T-cell (primary cell): Measurements from ENCODE around the gene ABHD6. TPM values are rescaled to one million over a fixed set of nuclear protein-coding genes. Genes with fewer than 3 reads are reported as not detected.
A peak's percentile ranks its signal among the peaks of the same experiment; 100 is the strongest.
"Not testable (repeated sequence)": the region's sequence is repeated elsewhere in the genome, so short reads cannot be mapped to it uniquely, and the experiment has no call there.

Experiments
- ATAC-seq, 4 experiments: fragments of 200-7000 bp in 3 of 4; fragments of 150-1000 bp in 1 of 4; cut with Tn5 transposase; replicated peaks in 1 of 4; 1 replicate in 3 of 4; 2 replicates in 1 of 4; pipeline ENCODE4 v1.10.0; 2021; ENCODE audit warnings: moderate library complexity in 3 of 4, mild to moderate bottlenecking in 2 of 4, moderate number of reproducible peaks in 1 of 4
- CTCF ChIA-PET, 2 donors: fragments of 300-600 bp; sonication (Branson Sonifier 250); formaldehyde crosslinking; loops; one replicate each; lab custom pipeline; 2022; ENCODE audit warnings: antibody characterized with exemption in 2 of 2; lab: Charles Lee
- POLR2A ChIA-PET, 2 donors: fragments of 300-600 bp; sonication (Branson Sonifier 250); formaldehyde crosslinking; loops; one replicate each; lab custom pipeline; 2022; ENCODE audit warnings: antibody characterized with exemption in 2 of 2; lab: Charles Lee
- DNase-seq, 35 experiments: peaks; one replicate each; pipeline versions ENCODE4 v3.0.0 to v3.0.0-alpha.2; 2013 to 2023
- H3K27ac ChIP-seq: one replicate; pipeline ENCODE4 v1.5.1; 2013; ENCODE audit warnings: low read length
- H3K27me3 ChIP-seq, 2 experiments: replicated peaks in 1 of 2; 1 replicate in 1 of 2; 2 replicates in 1 of 2; pipeline versions ENCODE4 v1.6.1 to v1.7.0; 2013; ENCODE audit warnings: low read length in 1 of 2, mixed read lengths in 1 of 2; ENCODE audit not compliant: control insufficient read depth in 2 of 2, insufficient read depth in 2 of 2; ENCODE audit errors: extremely low read depth in 1 of 2
- H3K36me3 ChIP-seq, 2 donors: 1 replicate in 1 of 2; 2 replicates in 1 of 2; pipeline versions ENCODE4 v1.6.1 to v1.7.0; 2013; ENCODE audit warnings: low read length in 1 of 2; ENCODE audit not compliant: control insufficient read depth in 2 of 2, insufficient read depth in 1 of 2; ENCODE audit errors: extremely low read depth in 1 of 2
- H3K4me1 ChIP-seq, 2 experiments: 1 replicate in 1 of 2; 2 replicates in 1 of 2; pipeline versions ENCODE4 v1.6.1 to v1.7.0; 2013; ENCODE audit warnings: low read length in 2 of 2, mixed read lengths in 1 of 2; ENCODE audit not compliant: insufficient read depth in 2 of 2, control insufficient read depth in 1 of 2; ENCODE audit errors: extremely low read depth in 1 of 2
- H3K4me3 ChIP-seq, 2 donors: 1 replicate in 1 of 2; 2 replicates in 1 of 2; pipeline versions ENCODE4 v1.5.1 to v1.7.0; 2013; ENCODE audit warnings: mild to moderate bottlenecking in 2 of 2, low read length in 1 of 2, moderate library complexity in 1 of 2; ENCODE audit not compliant: control insufficient read depth in 1 of 2; ENCODE audit errors: extremely low read depth in 1 of 2
- H3K9me3 ChIP-seq: 2 replicates; pipeline ENCODE4 v1.7.0; 2013
- H3K27ac Mint-ChIP-seq, 2 donors: one replicate each; pipeline ENCODE4 v1.8.0; 2020 to 2021; ENCODE audit warnings: mild to moderate bottlenecking in 2 of 2, mixed read lengths in 2 of 2
- H3K27me3 Mint-ChIP-seq, 2 donors: one replicate each; pipeline ENCODE4 v1.8.0; 2021 to 2022; ENCODE audit warnings: mixed read lengths in 2 of 2
- H3K36me3 Mint-ChIP-seq: one replicate; pipeline ENCODE4 v1.8.0; 2021; ENCODE audit warnings: mixed read lengths
- H3K4me1 Mint-ChIP-seq, 3 donors: one replicate each; pipeline ENCODE4 v1.8.0; 2020 to 2022; ENCODE audit warnings: mixed read lengths in 3 of 3, mild to moderate bottlenecking in 1 of 3
- H3K4me3 Mint-ChIP-seq, 3 donors: one replicate each; pipeline ENCODE4 v1.8.0; 2020 to 2022; ENCODE audit warnings: mild to moderate bottlenecking in 3 of 3, mixed read lengths in 3 of 3, moderate library complexity in 3 of 3
- H3K9me3 Mint-ChIP-seq, 3 donors: one replicate each; pipeline ENCODE4 v1.8.0; 2020 to 2022; ENCODE audit warnings: mixed read lengths in 3 of 3
- WGBS: methylation state at CpG from one replicate; pipeline ENCODE4 v1.1.5; 2013; ENCODE audit warnings: missing lambda C conversion rate; ENCODE audit not compliant: insufficient coverage; 5-methylcytosine and 5-hydroxymethylcytosine counted together
- total RNA-seq, 35 experiments: library from RNA in 6 of 35; stranded (reverse) in 6 of 35; fragments of 120-200 nt in 1 of 35; gene quantifications; one replicate each; pipeline versions ENCODE4 v1.2.1 to v1.2.4 and lab custom pipeline; 2013 to 2026

The ABHD6 gene
- total RNA-seq, 5 donors from 2014 or later (not counting 1 experiment from before 2014, with no cell fraction given) = 3.9 to 7.0 (median 5.5) TPM

GRCh38 chr3:58270485-58270884 is 32.9 kb downstream of the ABHD6 start:
- H3K4me3 Mint-ChIP-seq = no peak overlapping the region
- H3K4me3 ChIP-seq = no peak overlapping the region
- ATAC-seq = no peak
- ChIA-PET POLR2A (no interaction called here), CTCF (no interaction called here)
- H3K27ac Mint-ChIP-seq = no peak overlapping the region
- H3K9me3 ChIP-seq = no peaks in the 10 kb centered on the region
- no peak overlapping the region for H3K27ac ChIP-seq
- peaks cover 9 to 21% of the 10 kb centered on the region in 2 donors for H3K36me3 ChIP-seq
- no peaks in the 10 kb centered on the region for H3K27me3 Mint-ChIP-seq
- no peaks in the 10 kb centered on the region for H3K27me3 ChIP-seq
- H3K9me3 Mint-ChIP-seq = no peaks in the 10 kb centered on the region
- peaks cover 56% of the 10 kb centered on the region for H3K36me3 Mint-ChIP-seq
- DNase-seq = no peak
- peaks cover 0 to 5% (median 5%) of the 10 kb centered on the region in 3 donors for H3K4me1 Mint-ChIP-seq
- no CpG with 5 or more reads among the region's 2 CpGs for WGBS
- H3K4me1 ChIP-seq = no peaks in the 10 kb centered on the region

GRCh38 chr3:58271901-58272501 is 34.4 kb downstream of the ABHD6 start:
- Mint-ChIP-seq H3K4me1 (peaks cover 0 to 5% (median 5%) of the 10 kb centered on the region in 3 donors), H3K4me3 (no peak overlapping the region), H3K27me3 (no peaks in the 10 kb centered on the region), H3K36me3 (peaks cover 65% of the 10 kb centered on the region), H3K27ac (peak overlapping the region; percentile 10 to 53), H3K9me3 (peaks cover 0 to 4% (median 0%) of the 10 kb centered on the region in 3 donors)
- CTCF ChIA-PET = interaction anchor here (0.7 to 0.8 kb wide), 2 partner anchors 27 to 264 kb away, joined by 3 read pairs; partner anchors contain the start of gene FLNB (in 1 of the 2)
- WGBS = 65% methylated on average over 2 of the region's 7 CpGs
- Histone ChIP-seq H3K4me1 (no peaks in the 10 kb centered on the region), H3K36me3 (peaks cover 8 to 20% of the 10 kb centered on the region in 2 donors), H3K4me3 (no peak overlapping the region), H3K27me3 (no peaks in the 10 kb centered on the region), H3K27ac (no peak overlapping the region), H3K9me3 (no peaks in the 10 kb centered on the region)
- ATAC-seq = no peak
- POLR2A ChIA-PET = no interaction called here
- no peak for DNase-seq

- POLR2A ChIA-PET = no interaction called here
- ATAC-seq (no peak), DNase-seq (no peak)
- peaks cover 70% of the 10 kb centered on the region for H3K36me3 Mint-ChIP-seq
- CTCF ChIA-PET = interaction anchor here in 1 of 2 donors (0.8 kb wide), 1 partner anchor 265 kb away, joined by 3 read pairs; the partner anchor contains the start of gene FLNB
- Histone ChIP-seq H3K4me3 (no peak overlapping the region), H3K9me3 (no peaks in the 10 kb centered on the region), H3K27me3 (no peaks in the 10 kb centered on the region), H3K36me3 (peaks cover 4 to 17% of the 10 kb centered on the region in 2 donors), H3K4me1 (no peaks in the 10 kb centered on the region), H3K27ac (no peak overlapping the region)
- H3K27me3 Mint-ChIP-seq = no peaks in the 10 kb centered on the region
- H3K27ac Mint-ChIP-seq = no peak overlapping the region
- WGBS = no CpG with 5 or more reads among the region's 3 CpGs
- peaks cover 0 to 4% (median 0%) of the 10 kb centered on the region in 3 donors for H3K9me3 Mint-ChIP-seq
- no peak overlapping the region for H3K4me3 Mint-ChIP-seq
- peaks cover 0 to 5% (median 5%) of the 10 kb centered on the region in 3 donors for H3K4me1 Mint-ChIP-seq
These were observed 35.3 kb downstream of the ABHD6 start for GRCh38 chr3:58272891-58273290.

- H3K4me1 ChIP-seq, DNase-seq, H3K9me3 ChIP-seq, H3K4me1 Mint-ChIP-seq, H3K27ac Mint-ChIP-seq, H3K27me3 ChIP-seq, POLR2A ChIA-PET, H3K27ac ChIP-seq, H3K27me3 Mint-ChIP-seq, H3K9me3 Mint-ChIP-seq, H3K4me3 ChIP-seq, H3K4me3 Mint-ChIP-seq, CTCF ChIA-PET, ATAC-seq: not testable (repeated sequence)
- 100% methylated on average over 1 of the region's 3 CpGs for WGBS
- peaks cover 71% of the 10 kb centered on the region for H3K36me3 Mint-ChIP-seq
- H3K36me3 ChIP-seq = peaks cover 4 to 17% of the 10 kb centered on the region in 2 donors
These were observed 35.8 kb downstream of the ABHD6 start for GRCh38 chr3:58273362-58273761.

GRCh38 chr3:58274027-58274614 is 36.5 kb downstream of the ABHD6 start:
- Mint-ChIP-seq H3K4me3 (no peak overlapping the region), H3K27ac (no peak overlapping the region), H3K36me3 (peaks cover 70% of the 10 kb centered on the region), H3K4me1 (peaks cover 0 to 5% (median 5%) of the 10 kb centered on the region in 3 donors), H3K27me3 (no peaks in the 10 kb centered on the region), H3K9me3 (peaks cover 0 to 4% (median 0%) of the 10 kb centered on the region in 3 donors)
- H3K36me3 ChIP-seq = peaks cover 4 to 15% of the 10 kb centered on the region in 2 donors
- ATAC-seq = no peak
- no peak for DNase-seq
- no peaks in the 10 kb centered on the region for H3K9me3 ChIP-seq
- H3K4me3 ChIP-seq = no peak overlapping the region
- 100% methylated on average over 1 of the region's 3 CpGs for WGBS
- H3K4me1 ChIP-seq = no peaks in the 10 kb centered on the region
- POLR2A ChIA-PET = no interaction called here
- CTCF ChIA-PET = no interaction called here
- no peak overlapping the region for H3K27ac ChIP-seq
- no peaks in the 10 kb centered on the region for H3K27me3 ChIP-seq

- H3K27ac Mint-ChIP-seq = no peak overlapping the region
- H3K27me3 ChIP-seq = no peaks in the 10 kb centered on the region
- H3K9me3 Mint-ChIP-seq = peaks cover 0 to 4% (median 0%) of the 10 kb centered on the region in 3 donors
- WGBS = 91% methylated on average over 7 of the region's 7 CpGs
- ATAC-seq (no peak), DNase-seq (no peak)
- H3K36me3 Mint-ChIP-seq = peaks cover 67% of the 10 kb centered on the region
- ChIA-PET CTCF (no interaction called here), POLR2A (no interaction called here)
- no peak overlapping the region for H3K4me3 ChIP-seq
- no peak overlapping the region for H3K27ac ChIP-seq
- no peaks in the 10 kb centered on the region for H3K4me1 ChIP-seq
- no peak overlapping the region for H3K4me3 Mint-ChIP-seq
- no peaks in the 10 kb centered on the region for H3K4me1 Mint-ChIP-seq
- no peaks in the 10 kb centered on the region for H3K9me3 ChIP-seq
- H3K36me3 ChIP-seq = peaks cover 0 to 2% of the 10 kb centered on the region in 2 donors
- H3K27me3 Mint-ChIP-seq = no peaks in the 10 kb centered on the region
These were observed 43.5 kb downstream of the ABHD6 start for GRCh38 chr3:58281069-58281468.
